Measurements from ENCODE around the gene UGT1A5. TPM values are rescaled to one million over a fixed set of nuclear protein-coding genes. Genes with fewer than 3 reads are reported as not detected.

UGT1A5 gene
- total and polyA plus RNA-seq, 2 of the 13 experiments (the other 11 are each of a cell fraction or from before 2014, with no cell fraction given), result not detected

- intact Hi-C loops (cut with micrococcal nuclease; ENCODE audit: unreplicated experiment) (no loop called here), in situ Hi-C loops (cut with HindIII; ENCODE audit: extremely low pct_ligation_motif_present, low pct_unique_long_range_greater_than_20kb) (no loop called here)
- Histone ChIP-seq H3K79me2 (ENCODE audit: insufficient read depth, low read length) (no peaks in the 10 kb centered on the region), H2AFZ (ENCODE audit: low read length) (no peak overlapping the region), H3K9ac (ENCODE audit: insufficient read depth, low read depth, low read length) (no peak overlapping the region), H3K27me3 (ENCODE audit: control insufficient read depth in 1 of 2, insufficient read depth in 2 of 2, low read length in 2 of 2) (no peaks in the 10 kb centered on the region), H3K4me1 (ENCODE audit: insufficient read depth, low read length) (no peaks in the 10 kb centered on the region), H3K4me2 (ENCODE audit: low read depth, low read length) (no peak overlapping the region), H3K4me3 (replicated peaks in 1 of 3; ENCODE audit: insufficient read depth in 1 of 3, low read depth in 2 of 3, low read length in 3 of 3) (no peak overlapping the region), H4K20me1 (ENCODE audit: insufficient read depth, low read length) (no peaks in the 10 kb centered on the region), H3K27ac (ENCODE audit: extremely low read length, insufficient read depth, low read length) (no peak overlapping the region), H3K9me3 (ENCODE audit: low read length) (no peaks in the 10 kb centered on the region), H3K36me3 (replicated peaks in 1 of 2; ENCODE audit: control insufficient read depth in 1 of 2, insufficient read depth in 2 of 2, low read length in 2 of 2) (no peaks in the 10 kb centered on the region)
- no TSS peak for BruUV-seq (replicated peaks)
- no peak for ATAC-seq
- FAIRE-seq, result no peak
- POLR2A ChIA-PET, result no interaction called here
- TF ChIP-seq NFATC3 (CRISPR knock-in tag; IDR thresholded peaks at IDR 0.05) (no peak), ZFP62 (CRISPR knock-in tag; IDR thresholded peaks at IDR 0.05) (no peak), NFIC (IDR thresholded peaks at IDR 0.05; ENCODE audit: low read length) (no peak), SP4 (CRISPR knock-in tag; IDR thresholded peaks at IDR 0.05) (no peak)
- DNase-seq (ENCODE audit: low spot score), result no peak
- CTCF ChIA-PET (ENCODE audit: low intra/inter-chr PET ratio, low total read pairs), result no interaction called here
Observed at GRCh38 chr2:233673896-233674295, 38.8 kb upstream of the UGT1A5 start.

GRCh38 chr2:233674314-233674713 lies 38.4 kb upstream of the UGT1A5 start:
- Histone ChIP-seq H3K4me1 (ENCODE audit: insufficient read depth, low read length) (no peaks in the 10 kb centered on the region), H3K4me2 (ENCODE audit: low read depth, low read length) (no peak overlapping the region), H3K27me3 (ENCODE audit: control insufficient read depth in 1 of 2, insufficient read depth in 2 of 2, low read length in 2 of 2) (no peaks in the 10 kb centered on the region), H3K27ac (ENCODE audit: extremely low read length, insufficient read depth, low read length) (no peak overlapping the region), H3K36me3 (replicated peaks in 1 of 2; ENCODE audit: control insufficient read depth in 1 of 2, insufficient read depth in 2 of 2, low read length in 2 of 2) (no peaks in the 10 kb centered on the region), H3K9me3 (ENCODE audit: low read length) (no peaks in the 10 kb centered on the region), H4K20me1 (ENCODE audit: insufficient read depth, low read length) (no peaks in the 10 kb centered on the region), H3K4me3 (replicated peaks in 1 of 3; ENCODE audit: insufficient read depth in 1 of 3, low read depth in 2 of 3, low read length in 3 of 3) (no peak overlapping the region), H3K9ac (ENCODE audit: insufficient read depth, low read depth, low read length) (no peak overlapping the region), H2AFZ (ENCODE audit: low read length) (no peak overlapping the region), H3K79me2 (ENCODE audit: insufficient read depth, low read length) (no peaks in the 10 kb centered on the region)
- in situ Hi-C loops (cut with HindIII; ENCODE audit: extremely low pct_ligation_motif_present, low pct_unique_long_range_greater_than_20kb), result no loop called here
- FAIRE-seq (no peak), DNase-seq (ENCODE audit: low spot score) (no peak), ATAC-seq (no peak)
- no TSS peak for BruUV-seq (replicated peaks)
- CTCF ChIA-PET (ENCODE audit: low intra/inter-chr PET ratio, low total read pairs), result no interaction called here
- POLR2A ChIA-PET, result no interaction called here
- intact Hi-C loops (cut with micrococcal nuclease; ENCODE audit: unreplicated experiment), result no loop called here
- whole genome bisulfite sequencing (ENCODE audit: low lambda C conversion rate), result 13% methylated on average over 1 of the region's 1 CpG
- TF ChIP-seq TP53 (CRISPR knock-in tag; conservative IDR thresholded peaks at IDR 0.05), result no peak
- no peak for TF ChIP-seq ZFX (CRISPR knock-in tag; IDR thresholded peaks at IDR 0.05; ENCODE audit: low read depth)
- TF ChIP-seq NFYB (CRISPR knock-in tag; IDR thresholded peaks at IDR 0.05), result no peak
- TF ChIP-seq ZNF136 (CRISPR knock-in tag; IDR thresholded peaks at IDR 0.05; ENCODE audit: low read depth), result no peak
- no peak for TF ChIP-seq ZNF160 (CRISPR knock-in tag; IDR thresholded peaks at IDR 0.05)
- TF ChIP-seq ESRRA (CRISPR knock-in tag; IDR thresholded peaks at IDR 0.05; ENCODE audit: low read depth), result no peak
- TF ChIP-seq GPN1 (CRISPR knock-in tag; IDR thresholded peaks at IDR 0.05; ENCODE audit: borderline replicate concordance), result no peak
- TF ChIP-seq GPBP1L1 (CRISPR knock-in tag; IDR thresholded peaks at IDR 0.05), result no peak
- no peak for TF ChIP-seq NFKBIZ (CRISPR knock-in tag; IDR thresholded peaks at IDR 0.05)
- TF ChIP-seq ZNF564 (CRISPR knock-in tag; IDR thresholded peaks at IDR 0.05), result no peak
- TF ChIP-seq ISL2 (CRISPR knock-in tag; IDR thresholded peaks at IDR 0.05), result no peak
- no peak for TF ChIP-seq SOX5 (CRISPR knock-in tag; IDR thresholded peaks at IDR 0.05; ENCODE audit: borderline replicate concordance)
- no peak for TF ChIP-seq ATF3 (CRISPR knock-in tag; IDR thresholded peaks at IDR 0.05)
- no peak for TF ChIP-seq SRSF1 (optimal IDR thresholded peaks at IDR 0.05; ENCODE audit: low read depth, low read length)
- no peak for TF ChIP-seq FOXA1 (IDR thresholded peaks at IDR 0.05)
- TF ChIP-seq FOXA1 (CRISPR knock-in tag; IDR thresholded peaks at IDR 0.05), result no peak
- TF ChIP-seq ZNF296 (CRISPR knock-in tag; conservative IDR thresholded peaks at IDR 0.05), result no peak
- no peak for TF ChIP-seq PHB2 (IDR thresholded peaks at IDR 0.05; ENCODE audit: partially characterized antibody)
- no peak for TF ChIP-seq RORA (CRISPR knock-in tag; IDR thresholded peaks at IDR 0.05)
- TF ChIP-seq HDAC2 (CRISPR knock-in tag; IDR thresholded peaks at IDR 0.05), result no peak

All from HepG2 (cell line).